K562 (cell line): ENCODE measurements around the gene ITGAL.

ENCODE experiments used
- CEBPG ChIP-seq, 3 experiments: fragments of 200-800 bp in 1 of 3; sonication (Bioruptor generic) in 1 of 3; sonication (generic) in 1 of 3; formaldehyde crosslinking in 1 of 3; IDR thresholded peaks in 2 of 3; conservative IDR thresholded peaks in 1 of 3; 2 replicates each; pipeline versions ENCODE4 v1.6.1 to v1.8.0; 2016 to 2022; ENCODE audit warnings: missing compliant biosample characterization in 2 of 3, missing genetic modification characterization in 2 of 3, mild to moderate bottlenecking in 1 of 3, missing genetic modification reagents in 1 of 3
- CTCF ChIP-seq, 3 experiments: IDR thresholded peaks in 2 of 3; conservative IDR thresholded peaks in 1 of 3; 2 replicates each; pipeline ENCODE4 v1.5.1; 2011 to 2012; ENCODE audit warnings: low read length in 3 of 3, mild to moderate bottlenecking in 3 of 3, control low read depth in 2 of 3, improper control_type of control experiment in 1 of 3, inconsistent platforms in 1 of 3, low read depth in 1 of 3, mixed read lengths in 1 of 3, moderate library complexity in 1 of 3; ENCODE audit not compliant: insufficient read depth in 2 of 3
- DIDO1 ChIP-seq: fragments of 450-650 bp; IDR thresholded peaks from 2 replicates; pipeline ENCODE4 v1.6.1; 2016; ENCODE audit warnings: low read depth, missing biosample characterization, missing genetic modification characterization
- PATZ1 ChIP-seq: fragments of 250-450 bp; sonication (Bioruptor Pico); IDR thresholded peaks from 2 replicates; pipeline ENCODE4 v1.5.0; 2020; ENCODE audit warnings: mild to moderate bottlenecking, borderline replicate concordance
- POLR2AphosphoS5 ChIP-seq: IDR thresholded peaks from 2 replicates; pipeline ENCODE4 v1.6.1; 2011; ENCODE audit warnings: mild to moderate bottlenecking, low read depth, low read length, moderate library complexity; ENCODE audit not compliant: control insufficient read depth, insufficient read depth
- SIRT6 ChIP-seq: IDR thresholded peaks from one replicate; pipeline ENCODE4 v1.6.1; 2012; ENCODE audit warnings: low read depth, mild to moderate bottlenecking, control low read depth, inconsistent platforms, low read length, moderate library complexity
- SMARCA5 ChIP-seq: fragments of 450-650 bp; IDR thresholded peaks from 2 replicates; pipeline ENCODE4 v1.6.1; 2016
- XRCC5 ChIP-seq: fragments of 200-400 bp; formaldehyde crosslinking; IDR thresholded peaks from 2 replicates; pipeline ENCODE4 v1.6.1; 2017; ENCODE audit warnings: low read depth, mild to moderate bottlenecking, low read length
- ZFX ChIP-seq: sonication (generic); formaldehyde crosslinking; IDR thresholded peaks from 2 replicates; pipeline ENCODE4 v1.8.0; 2022; ENCODE audit warnings: mild to moderate bottlenecking, missing genetic modification reagents, moderate library complexity
- ZKSCAN1 ChIP-seq: fragments of 150-350 bp; IDR thresholded peaks from 2 replicates; pipeline ENCODE4 v1.6.1; 2016; ENCODE audit warnings: low read depth, low read length
- ZNF24 ChIP-seq: fragments of 450-650 bp; IDR thresholded peaks from 2 replicates; pipeline ENCODE4 v1.6.1; 2016

GRCh38 chr16:30499284-30499683 is 26.7 kb downstream of the ITGAL start:
- TF ChIP-seq ZNF24 (no peak), DIDO1 (tag) (no peak), CEBPG (CRISPR knock-in tag; IDR thresholded peaks at IDR 0.05) (no peak), CEBPG (tag; conservative IDR thresholded peaks at IDR 0.05 in 1 of 2, IDR thresholded peaks at IDR 0.05 in 1 of 2) (no peak), POLR2AphosphoS5 (no peak), CTCF (IDR thresholded peaks at IDR 0.05 in 2 of 3, conservative IDR thresholded peaks at IDR 0.05 in 1 of 3; ENCODE audit: insufficient read depth in 2 of 3, low read depth in 1 of 3, low read length in 3 of 3) (no peak), XRCC5 (no peak), PATZ1 (no peak), SMARCA5 (no peak), SIRT6 (no peak), ZFX (CRISPR knock-in tag) (peak; percentile 37), ZKSCAN1 (no peak)
